Gastroesophageal sphincter (tissue), 3 donors: ENCODE measurements around the gene VLDLR.

Source experiments
- CTCF ChIP-seq, 4 experiments: fragments of 200-600 bp in 2 of 4; fragments of 450-650 bp in 2 of 4; sonication (generic) in 1 of 4; IDR thresholded peaks; one replicate each; pipeline ENCODE4 v1.5.1; 2017 to 2019; ENCODE audit warnings: antibody characterized with exemption in 4 of 4, mild to moderate bottlenecking in 2 of 4, moderate library complexity in 2 of 4
- POLR2AphosphoS5 ChIP-seq: sonication (generic); formaldehyde crosslinking; IDR thresholded peaks from one replicate; pipeline ENCODE4 v1.6.1; 2017; ENCODE audit warnings: antibody characterized with exemption

GRCh38 chr9:2603621-2604020 is 18.0 kb upstream of the VLDLR start:
- TF ChIP-seq CTCF (IDR thresholded peaks at IDR 0.05) (no peak), POLR2AphosphoS5 (no peak)
